NCI-H1436 (cell line): Measurements from ENCODE around the gene CDK5RAP2.

ENCODE experiments used
- DNase-seq: peaks from one replicate; lab custom pipeline; 2025; lab: John Stamatoyannopoulos, UW

CDK5RAP2 gene

GRCh38 chr9:120383999-120384924 is 195.7 kb downstream of the CDK5RAP2 start:
- DNase-seq = no peak

GRCh38 chr9:120383611-120383998 is 196.4 kb downstream of the CDK5RAP2 start:
- no peak for DNase-seq

- no peak for DNase-seq
These were observed 197.5 kb downstream of the CDK5RAP2 start for GRCh38 chr9:120382453-120382852.

- no peak for DNase-seq
These were observed 198.1 kb downstream of the CDK5RAP2 start for GRCh38 chr9:120381839-120382238.

GRCh38 chr9:120379611-120380010 is 200.4 kb downstream of the CDK5RAP2 start:
- DNase-seq = no peak

GRCh38 chr9:120378680-120379079 is 201.3 kb downstream of the CDK5RAP2 start:
- no peak for DNase-seq

- DNase-seq = no peak
These were observed 202.5 kb downstream of the CDK5RAP2 start for GRCh38 chr9:120377268-120378159.

- DNase-seq = no peak
These were observed 203.9 kb downstream of the CDK5RAP2 start for GRCh38 chr9:120376101-120376500.

GRCh38 chr9:120375316-120375715 is 204.7 kb downstream of the CDK5RAP2 start:
- no peak for DNase-seq

- DNase-seq = no peak
These were observed 205.2 kb downstream of the CDK5RAP2 start for GRCh38 chr9:120374817-120375216.

- no peak for DNase-seq
These were observed 205.7 kb downstream of the CDK5RAP2 start for GRCh38 chr9:120374239-120374638.

- DNase-seq = no peak
These were observed 207.9 kb downstream of the CDK5RAP2 start for GRCh38 chr9:120372040-120372439.

- DNase-seq = no peak
These were observed 210.3 kb downstream of the CDK5RAP2 start for GRCh38 chr9:120369608-120370220.

GRCh38 chr9:120368799-120369198 is 211.2 kb downstream of the CDK5RAP2 start:
- no peak for DNase-seq

GRCh38 chr9:120366644-120367019 is 213.3 kb downstream of the CDK5RAP2 start:
- no peak for DNase-seq

- no peak for DNase-seq
These were observed 214.6 kb downstream of the CDK5RAP2 start for GRCh38 chr9:120365386-120365785.

- no peak for DNase-seq
These were observed 216.3 kb downstream of the CDK5RAP2 start for GRCh38 chr9:120363697-120364096.

- DNase-seq = no peak
These were observed 217.5 kb downstream of the CDK5RAP2 start for GRCh38 chr9:120362446-120362845.

GRCh38 chr9:120361551-120361950 is 218.4 kb downstream of the CDK5RAP2 start:
- DNase-seq = no peak

GRCh38 chr9:120360510-120360909 is 219.5 kb downstream of the CDK5RAP2 start:
- no peak for DNase-seq

- DNase-seq = no peak
These were observed 219.9 kb downstream of the CDK5RAP2 start for GRCh38 chr9:120360046-120360445.

- DNase-seq = no peak
These were observed 221.1 kb downstream of the CDK5RAP2 start for GRCh38 chr9:120358877-120359276.
